OCI-LY7 (cell line): Measurements from ENCODE around the gene GSTM1.
"Not testable (repeated sequence)": the region's sequence is repeated elsewhere in the genome, so short reads cannot be mapped to it uniquely, and the experiment has no call there.

Source experiments
- CTCF ChIP-seq: fragments of 200-600 bp; sonication (generic); conservative IDR thresholded peaks from 2 replicates; pipeline ENCODE4 v1.5.1; 2014; ENCODE audit warnings: mild to moderate bottlenecking, antibody characterized with exemption, low read length, moderate library complexity, mixed read lengths
- EZH2phosphoT487 ChIP-seq: fragments of 200-600 bp; sonication (generic); IDR thresholded peaks from 2 replicates; pipeline ENCODE4 v1.6.1; 2018; ENCODE audit warnings: low read depth, borderline replicate concordance, mild to moderate bottlenecking, mixed run types, antibody characterized with exemption, low read length, moderate library complexity, mixed read lengths

DNA sequence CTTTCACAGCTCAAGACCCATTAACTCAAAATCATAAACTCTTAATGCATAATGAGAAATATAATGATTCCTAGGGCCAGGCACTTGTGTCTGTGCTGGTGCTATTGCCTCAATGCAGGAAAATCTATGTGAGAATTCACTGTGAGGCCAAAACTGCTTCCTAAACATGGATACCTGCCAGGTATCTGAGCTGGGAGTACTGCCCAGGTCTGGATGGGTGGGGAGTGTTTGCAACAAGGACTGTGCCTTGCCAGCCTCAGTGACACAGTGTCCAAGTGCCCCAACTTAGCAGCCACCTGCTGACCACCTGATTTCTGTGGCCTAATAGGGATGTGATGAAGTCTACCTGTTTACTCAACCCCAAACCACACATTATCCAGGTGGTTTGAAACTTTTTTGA, 22.2 kb downstream of the GSTM1 start:
- TF ChIP-seq CTCF, EZH2phosphoT487: not testable (repeated sequence)
